ENCODE measurements around the gene AQP12B. TPM values are rescaled to one million over a fixed set of nuclear protein-coding genes. Genes with fewer than 3 reads are reported as not detected.
"Not testable (repeated sequence)": the region's sequence is repeated elsewhere in the genome, so short reads cannot be mapped to it uniquely, and the experiment has no call there.

The AQP12B gene
- total RNA-seq, 1 donor, result not detected

- H3K4me3 ChIP-seq (ENCODE audit: low read depth, low read length), result no peak overlapping the region
- no peak for TF ChIP-seq CTCF (IDR thresholded peaks at IDR 0.05; ENCODE audit: insufficient read depth, low read length)
- no peak for DNase-seq (ENCODE audit: low read depth)
Observed at GRCh38 chr2:240689975-240690374, 7.3 kb upstream of the AQP12B start.

DNA sequence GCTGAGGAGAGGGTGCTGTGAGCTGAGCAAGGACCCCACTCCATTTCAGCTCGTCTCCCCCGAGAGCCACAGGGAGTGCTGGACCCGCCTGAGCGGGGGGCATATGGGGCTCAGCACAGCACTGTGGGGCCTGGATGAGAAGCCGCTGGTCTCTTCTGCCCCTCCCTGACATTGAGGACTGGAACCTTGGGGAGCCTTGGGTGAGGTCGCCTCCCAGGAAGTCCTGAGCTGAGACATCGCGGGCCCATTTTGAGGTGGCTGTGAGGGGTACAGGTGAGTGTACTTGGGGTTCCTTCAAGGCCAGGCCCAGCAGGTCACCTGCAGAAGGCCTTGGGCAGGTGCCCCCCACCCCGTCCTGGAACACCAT is 5.9 kb upstream of the AQP12B start:
- TF ChIP-seq CTCF (IDR thresholded peaks at IDR 0.05; ENCODE audit: insufficient read depth, low read length), result no peak
- H3K4me3 ChIP-seq (ENCODE audit: low read depth, low read length), result no peak overlapping the region
- DNase-seq (ENCODE audit: low read depth), result no peak

DNA sequence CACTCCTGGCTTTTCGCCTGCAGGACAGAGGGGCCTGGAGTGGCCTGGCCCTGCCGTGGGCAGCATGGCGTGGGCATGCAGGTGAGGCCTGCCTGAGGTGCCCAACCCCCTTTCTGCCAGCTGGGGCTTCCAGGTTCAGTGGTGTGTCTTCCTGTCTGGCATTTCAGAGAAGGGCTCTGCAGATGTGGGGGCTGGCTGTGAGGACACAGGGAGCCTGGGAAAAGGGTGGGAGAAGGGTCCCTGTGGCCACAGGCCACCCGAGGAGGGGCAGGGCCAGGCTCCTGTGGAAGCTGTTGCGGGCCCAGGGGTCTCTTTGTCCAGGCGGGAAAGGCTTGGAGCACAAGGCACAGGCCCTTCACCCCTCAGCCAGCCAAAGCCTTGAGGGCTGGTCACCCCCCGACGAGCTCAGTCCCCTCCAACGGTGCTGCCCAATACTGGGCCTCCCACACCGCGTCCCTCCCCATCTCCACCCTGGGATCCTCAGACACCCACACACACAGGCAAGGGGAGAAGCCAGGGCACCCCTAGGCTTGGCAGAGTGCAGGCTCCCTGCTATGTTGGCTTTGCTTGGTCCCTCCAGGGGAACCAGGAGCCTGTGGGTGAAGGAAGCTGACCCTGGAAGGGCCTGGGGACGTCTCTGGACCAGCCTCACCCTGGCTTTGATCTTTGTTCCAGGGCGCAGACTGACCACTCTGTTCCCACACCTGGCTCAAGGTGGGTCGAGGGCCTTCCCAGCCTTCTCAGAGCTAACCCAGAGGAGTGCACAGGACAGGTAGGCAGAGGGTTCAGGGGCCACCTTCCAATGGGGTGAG is 5.3 kb upstream of the AQP12B start:
- no peak for TF ChIP-seq CTCF (IDR thresholded peaks at IDR 0.05; ENCODE audit: insufficient read depth, low read length)
- H3K4me3 ChIP-seq (ENCODE audit: low read depth, low read length), result no peak overlapping the region
- DNase-seq (ENCODE audit: low read depth), result no peak

DNA sequence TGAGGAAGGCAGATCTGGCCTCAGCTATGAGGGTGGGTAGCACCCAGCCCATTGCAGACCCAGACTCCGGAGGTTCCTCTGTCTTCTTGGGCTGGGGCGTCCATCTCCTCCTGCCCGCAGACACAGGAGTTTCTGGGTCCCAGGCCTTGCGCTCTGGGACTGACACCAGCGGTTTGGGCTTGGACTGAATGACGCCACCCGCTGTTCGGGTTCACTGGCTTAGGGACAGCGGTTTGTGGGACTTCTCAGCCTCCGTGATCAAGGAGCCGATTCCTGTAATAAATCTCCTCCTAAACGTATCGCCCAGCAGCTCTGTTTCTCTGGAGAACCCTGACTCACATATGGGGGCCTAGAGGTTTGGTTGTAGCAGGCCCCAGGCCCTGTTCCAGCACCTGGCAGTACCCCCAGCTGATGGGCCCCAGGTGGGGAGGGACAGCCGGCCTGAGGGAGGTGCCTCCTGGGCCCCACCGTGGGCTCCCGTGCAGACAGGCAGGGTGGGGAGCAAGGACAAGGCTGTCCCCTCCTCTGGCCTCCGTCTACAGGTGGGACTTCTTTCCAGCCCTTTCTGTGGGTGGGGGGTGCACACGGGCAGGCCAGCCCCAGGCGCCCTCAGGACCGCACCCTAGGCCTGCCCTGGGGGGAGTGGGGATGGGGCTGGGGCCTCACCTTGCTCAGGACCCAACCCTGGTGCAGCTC is 4.5 kb upstream of the AQP12B start:
- TF ChIP-seq CTCF (IDR thresholded peaks at IDR 0.05; ENCODE audit: insufficient read depth, low read length), result no peak
- DNase-seq (ENCODE audit: low read depth), result no peak
- no peak overlapping the region for H3K4me3 ChIP-seq (ENCODE audit: low read depth, low read length)

DNA sequence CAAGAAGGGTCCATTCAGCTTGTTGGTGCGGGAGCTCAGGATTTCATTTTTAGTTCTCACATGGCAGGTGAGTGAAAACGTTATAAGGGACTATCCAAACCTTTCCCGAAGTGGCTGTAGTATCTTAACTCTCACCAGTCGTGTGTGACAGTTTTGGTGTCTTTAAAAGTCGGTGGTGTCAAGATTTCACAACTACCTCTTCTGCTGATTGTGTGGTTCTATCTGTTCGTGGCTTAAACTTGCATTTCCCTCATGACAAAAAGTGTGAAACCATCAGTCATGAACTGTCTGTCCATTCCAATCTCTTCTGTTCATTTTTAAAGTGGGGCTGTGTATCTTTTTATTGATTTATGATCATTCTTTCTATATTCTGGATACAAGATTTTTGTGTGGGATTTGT is 3.8 kb upstream of the AQP12B start:
- no peak overlapping the region for H3K4me3 ChIP-seq (ENCODE audit: low read depth, low read length)
- no peak for DNase-seq (ENCODE audit: low read depth)
- TF ChIP-seq CTCF (IDR thresholded peaks at IDR 0.05; ENCODE audit: insufficient read depth, low read length), result no peak

DNA sequence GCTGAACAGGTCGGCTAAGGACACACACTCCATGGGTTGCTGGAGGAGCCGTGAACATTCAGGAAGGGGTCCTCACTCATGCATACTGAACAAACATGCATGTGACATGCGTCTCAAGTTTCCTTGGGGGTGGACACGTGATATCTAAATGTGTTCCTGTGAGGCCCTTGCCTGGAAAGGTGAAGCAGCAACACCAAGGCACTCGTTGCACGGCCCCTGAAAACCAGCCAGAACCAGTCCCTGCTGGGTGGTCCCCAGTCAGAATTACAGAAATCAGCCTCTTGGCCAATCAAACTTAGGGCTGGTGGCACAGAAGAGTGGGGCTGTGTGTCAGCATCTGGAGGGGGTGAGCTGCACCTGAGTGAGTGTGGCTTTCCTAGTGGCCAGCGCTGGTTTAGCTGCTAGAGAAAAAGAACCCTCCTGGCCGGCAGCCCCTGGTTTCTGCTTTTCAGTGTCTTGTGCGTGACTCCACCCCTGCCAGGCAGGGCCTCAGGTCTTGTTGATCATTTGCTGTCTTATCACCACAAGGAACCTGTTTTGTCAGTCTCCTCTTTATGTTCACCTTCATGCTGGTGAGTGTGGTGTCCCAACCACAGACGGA is 3.2 kb upstream of the AQP12B start:
- no peak overlapping the region for H3K4me3 ChIP-seq (ENCODE audit: low read depth, low read length)
- DNase-seq (ENCODE audit: low read depth), result no peak
- no peak for TF ChIP-seq CTCF (IDR thresholded peaks at IDR 0.05; ENCODE audit: insufficient read depth, low read length)

GRCh38 chr2:240683980-240684728 is 1.5 kb upstream of the AQP12B start:
- not testable (repeated sequence) for DNase-seq (ENCODE audit: low read depth); H3K4me3 ChIP-seq (ENCODE audit: low read depth, low read length)

DNA sequence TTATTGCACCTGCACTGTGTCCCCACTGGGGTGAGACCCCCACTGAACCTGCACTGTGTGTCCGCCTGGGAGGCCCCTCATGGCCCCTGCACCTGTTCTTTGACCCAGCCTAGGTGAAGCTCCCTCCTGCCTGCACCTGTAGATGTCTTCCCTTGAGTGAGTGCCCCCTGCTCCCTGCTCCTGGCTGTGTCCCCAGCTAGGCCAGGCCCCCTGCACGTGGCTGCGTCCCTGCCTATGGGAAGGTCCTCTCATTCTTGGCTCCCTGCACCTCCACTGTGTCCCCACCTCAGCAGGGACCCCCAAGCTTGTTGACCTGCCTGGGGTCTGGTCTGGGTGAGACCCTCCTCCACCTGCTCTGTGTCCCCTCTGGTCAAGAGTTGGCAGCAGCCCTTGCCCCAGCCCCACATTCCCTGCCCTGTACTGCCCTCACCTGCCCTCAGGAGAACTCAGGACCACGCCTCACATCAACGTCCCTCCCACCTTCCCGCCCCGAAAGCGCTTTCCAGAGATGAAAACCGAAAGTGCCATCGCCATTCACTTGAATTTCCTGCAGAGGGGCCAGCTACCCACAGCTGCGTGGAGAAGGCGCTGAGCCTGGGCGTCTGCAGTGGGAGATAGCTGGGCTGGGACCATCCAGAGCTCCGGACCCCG is 769 bp upstream of the AQP12B start:
- H3K4me3 ChIP-seq (ENCODE audit: low read depth, low read length); DNase-seq (ENCODE audit: low read depth): not testable (repeated sequence)

GRCh38 chr2:240680185-240680584 is 2.5 kb downstream of the AQP12B start:
- not testable (repeated sequence) for DNase-seq (ENCODE audit: low read depth); H3K4me3 ChIP-seq (ENCODE audit: low read depth, low read length)

- not testable (repeated sequence) for DNase-seq (ENCODE audit: low read depth)
Observed at GRCh38 chr2:240678909-240679308, 3.8 kb downstream of the AQP12B start.

More at GRCh38 chr2:240678909-240679308, 3.8 kb downstream of the AQP12B start:
- H3K4me3 ChIP-seq (ENCODE audit: low read depth, low read length), result not testable (repeated sequence)
